ENCODE data around the gene MACROD2. TPM values are rescaled to one million over a fixed set of nuclear protein-coding genes. Genes with fewer than 3 reads are reported as not detected.

Gene MACROD2
- polyA plus RNA-seq, 1 donor, result 5.4 TPM

DNA sequence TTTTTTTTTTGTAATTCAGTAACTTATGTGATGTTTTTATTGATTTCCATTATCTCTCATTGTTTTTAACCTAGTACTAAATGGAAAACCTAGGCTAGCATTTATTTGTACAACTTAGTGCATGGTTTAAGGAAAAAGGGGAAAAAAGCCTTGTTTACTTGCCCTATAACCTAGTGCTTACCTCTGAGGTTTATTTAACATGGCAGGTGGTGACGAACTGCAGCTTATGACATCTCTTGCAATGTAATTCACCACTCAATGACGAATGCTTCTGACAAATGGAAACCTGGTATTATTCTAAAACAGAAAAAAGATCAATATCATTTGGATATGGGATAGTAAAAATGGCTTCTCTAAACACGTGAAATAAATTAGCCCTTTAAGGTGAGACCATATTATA, 960.7 kb downstream of the MACROD2 start:
- no peak for DNase-seq
- no peaks in the 10 kb centered on the region for H3K9me3 ChIP-seq (ENCODE audit: control insufficient read depth, low read depth, low read length)
- no peaks in the 10 kb centered on the region for H3K27me3 ChIP-seq (ENCODE audit: control insufficient read depth, insufficient read depth, low read length)
- no peak overlapping the region for H3K27ac ChIP-seq (ENCODE audit: low read length)
- H3K36me3 ChIP-seq (ENCODE audit: control insufficient read depth, insufficient read depth, low read length), result no peaks in the 10 kb centered on the region
- no peaks in the 10 kb centered on the region for H3K4me1 ChIP-seq (ENCODE audit: control insufficient read depth, insufficient read depth, low read length)
- WGBS (ENCODE audit: insufficient coverage, low lambda C conversion rate), result 75% methylated on average over 3 of the region's 3 CpGs
- no peak overlapping the region for H3K4me3 ChIP-seq (ENCODE audit: low read length)

- no peak overlapping the region for H3K4me3 ChIP-seq (ENCODE audit: low read length)
- no peaks in the 10 kb centered on the region for H3K4me1 ChIP-seq (ENCODE audit: control insufficient read depth, insufficient read depth, low read length)
- H3K36me3 ChIP-seq (ENCODE audit: control insufficient read depth, insufficient read depth, low read length), result no peaks in the 10 kb centered on the region
- 86% methylated on average over 3 of the region's 5 CpGs for WGBS (ENCODE audit: insufficient coverage, low lambda C conversion rate)
- H3K27me3 ChIP-seq (ENCODE audit: control insufficient read depth, insufficient read depth, low read length), result no peaks in the 10 kb centered on the region
- no peak for DNase-seq
- H3K27ac ChIP-seq (ENCODE audit: low read length), result no peak overlapping the region
- H3K9me3 ChIP-seq (ENCODE audit: control insufficient read depth, low read depth, low read length), result no peaks in the 10 kb centered on the region
Observed at GRCh38 chr20:14956538-14956937, 961.2 kb downstream of the MACROD2 start.

DNA sequence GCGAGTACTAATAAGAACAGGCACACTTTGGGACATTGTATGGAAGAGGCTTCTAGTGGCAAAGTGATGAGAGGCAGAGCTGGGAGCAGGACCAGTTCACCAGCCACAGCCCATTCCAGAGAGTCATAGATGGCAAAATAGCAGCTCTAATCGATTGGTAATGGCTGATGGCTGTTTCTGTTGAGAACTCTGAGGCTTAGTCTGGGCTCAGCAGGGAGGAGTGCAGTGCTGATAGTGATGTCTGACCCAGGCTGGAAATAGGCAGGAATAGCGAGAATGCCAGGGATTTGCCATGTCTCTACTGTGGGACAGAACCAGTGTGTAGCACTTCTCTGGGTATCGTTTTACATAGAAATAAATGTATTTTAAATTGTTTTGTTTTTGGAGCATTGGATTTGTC, 962.1 kb downstream of the MACROD2 start:
- H3K4me3 ChIP-seq (ENCODE audit: low read length), result no peak overlapping the region
- WGBS (ENCODE audit: insufficient coverage, low lambda C conversion rate), result no CpG with 5 or more reads among the region's 4 CpGs

DNA sequence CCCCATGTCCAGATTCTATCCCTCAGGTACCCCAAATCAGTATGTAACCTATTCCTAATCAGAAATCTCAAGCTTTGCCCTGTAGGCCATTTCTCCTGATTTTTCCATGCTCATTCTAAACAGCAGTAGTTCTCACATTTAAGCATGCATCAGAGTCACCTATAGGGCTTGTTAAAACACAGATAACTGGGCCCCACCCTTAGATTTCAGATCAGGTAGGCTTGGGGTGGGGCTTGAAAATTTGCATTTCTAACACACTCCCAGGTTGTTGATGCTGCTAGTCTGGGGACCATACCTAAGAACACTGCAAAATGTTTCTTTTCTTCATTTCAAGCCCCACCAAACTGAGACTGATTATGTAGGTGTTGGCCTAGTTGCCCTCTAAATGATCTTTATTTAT, 963.3 kb downstream of the MACROD2 start:
- Histone ChIP-seq H3K4me3 (ENCODE audit: low read length) (no peak overlapping the region), H3K27ac (ENCODE audit: low read length) (no peak overlapping the region), H3K9me3 (ENCODE audit: control insufficient read depth, low read depth, low read length) (no peaks in the 10 kb centered on the region), H3K36me3 (ENCODE audit: control insufficient read depth, insufficient read depth, low read length) (no peaks in the 10 kb centered on the region), H3K27me3 (ENCODE audit: control insufficient read depth, insufficient read depth, low read length) (no peaks in the 10 kb centered on the region), H3K4me1 (ENCODE audit: control insufficient read depth, insufficient read depth, low read length) (no peaks in the 10 kb centered on the region)
- no peak for DNase-seq

More for the DNA sequence above, 962.1 kb downstream of the MACROD2 start:
- Histone ChIP-seq H3K27me3 (ENCODE audit: control insufficient read depth, insufficient read depth, low read length) (no peaks in the 10 kb centered on the region), H3K36me3 (ENCODE audit: control insufficient read depth, insufficient read depth, low read length) (no peaks in the 10 kb centered on the region), H3K4me1 (ENCODE audit: control insufficient read depth, insufficient read depth, low read length) (no peaks in the 10 kb centered on the region), H3K9me3 (ENCODE audit: control insufficient read depth, low read depth, low read length) (no peaks in the 10 kb centered on the region), H3K27ac (ENCODE audit: low read length) (no peak overlapping the region)
- no peak for DNase-seq

GRCh38 chr20:14959506-14960475, 964.5 kb downstream of the MACROD2 start:
- Histone ChIP-seq H3K36me3 (ENCODE audit: control insufficient read depth, insufficient read depth, low read length) (no peaks in the 10 kb centered on the region), H3K4me1 (ENCODE audit: control insufficient read depth, insufficient read depth, low read length) (no peaks in the 10 kb centered on the region), H3K27me3 (ENCODE audit: control insufficient read depth, insufficient read depth, low read length) (no peaks in the 10 kb centered on the region), H3K4me3 (ENCODE audit: low read length) (no peak overlapping the region), H3K27ac (ENCODE audit: low read length) (no peak overlapping the region), H3K9me3 (ENCODE audit: control insufficient read depth, low read depth, low read length) (no peaks in the 10 kb centered on the region)
- WGBS (ENCODE audit: insufficient coverage, low lambda C conversion rate), result no CpG with 5 or more reads among the region's 7 CpGs
- DNase-seq, result no peak

GRCh38 chr20:14960831-14961230, 965.5 kb downstream of the MACROD2 start:
- no peak for DNase-seq
- WGBS (ENCODE audit: insufficient coverage, low lambda C conversion rate), result no CpG with 5 or more reads among the region's 3 CpGs

GRCh38 chr20:14963262-14963663, 967.9 kb downstream of the MACROD2 start:
- H3K36me3 ChIP-seq (ENCODE audit: control insufficient read depth, insufficient read depth, low read length), result no peaks in the 10 kb centered on the region
- H3K4me1 ChIP-seq (ENCODE audit: control insufficient read depth, insufficient read depth, low read length), result no peaks in the 10 kb centered on the region
- no peak for DNase-seq
- no peaks in the 10 kb centered on the region for H3K9me3 ChIP-seq (ENCODE audit: control insufficient read depth, low read depth, low read length)
- no peaks in the 10 kb centered on the region for H3K27me3 ChIP-seq (ENCODE audit: control insufficient read depth, insufficient read depth, low read length)
- no peak overlapping the region for H3K4me3 ChIP-seq (ENCODE audit: low read length)
- 0% methylated on average over 1 of the region's 3 CpGs for WGBS (ENCODE audit: insufficient coverage, low lambda C conversion rate)
- H3K27ac ChIP-seq (ENCODE audit: low read length), result no peak overlapping the region

More at GRCh38 chr20:14960831-14961230, 965.5 kb downstream of the MACROD2 start:
- no peaks in the 10 kb centered on the region for H3K9me3 ChIP-seq (ENCODE audit: control insufficient read depth, low read depth, low read length)
- no peaks in the 10 kb centered on the region for H3K27me3 ChIP-seq (ENCODE audit: control insufficient read depth, insufficient read depth, low read length)
- no peaks in the 10 kb centered on the region for H3K4me1 ChIP-seq (ENCODE audit: control insufficient read depth, insufficient read depth, low read length)
- H3K27ac ChIP-seq (ENCODE audit: low read length), result no peak overlapping the region
- no peak overlapping the region for H3K4me3 ChIP-seq (ENCODE audit: low read length)
- H3K36me3 ChIP-seq (ENCODE audit: control insufficient read depth, insufficient read depth, low read length), result no peaks in the 10 kb centered on the region

- no CpG with 5 or more reads among the region's 3 CpGs for WGBS (ENCODE audit: insufficient coverage, low lambda C conversion rate)
- H3K27ac ChIP-seq (ENCODE audit: low read length), result no peak overlapping the region
- no peak for DNase-seq
- no peaks in the 10 kb centered on the region for H3K9me3 ChIP-seq (ENCODE audit: control insufficient read depth, low read depth, low read length)
- H3K4me1 ChIP-seq (ENCODE audit: control insufficient read depth, insufficient read depth, low read length), result no peaks in the 10 kb centered on the region
- H3K4me3 ChIP-seq (ENCODE audit: low read length), result no peak overlapping the region
- H3K27me3 ChIP-seq (ENCODE audit: control insufficient read depth, insufficient read depth, low read length), result no peaks in the 10 kb centered on the region
- no peaks in the 10 kb centered on the region for H3K36me3 ChIP-seq (ENCODE audit: control insufficient read depth, insufficient read depth, low read length)
Observed at GRCh38 chr20:14966203-14966602, 970.9 kb downstream of the MACROD2 start.

DNA sequence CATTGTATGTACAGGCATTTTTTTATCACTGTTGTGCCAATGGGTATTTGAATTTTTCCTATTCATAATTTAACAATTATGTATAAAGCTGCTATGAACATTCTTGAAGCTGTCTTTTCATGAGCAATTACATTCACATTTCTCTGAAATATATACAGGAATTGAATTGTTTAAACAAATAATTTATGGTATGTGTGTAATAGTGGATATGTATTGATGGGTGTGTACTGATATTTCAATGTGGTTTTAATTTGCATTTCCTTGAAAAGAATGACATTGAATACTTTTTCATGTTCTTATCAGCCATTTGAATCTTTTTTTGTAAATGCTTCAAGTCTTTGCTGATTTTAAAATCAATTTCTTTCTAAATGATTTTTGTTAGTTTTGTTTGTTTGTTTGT, 971.5 kb downstream of the MACROD2 start:
- Histone ChIP-seq H3K27ac (ENCODE audit: low read length) (no peak overlapping the region), H3K27me3 (ENCODE audit: control insufficient read depth, insufficient read depth, low read length) (no peaks in the 10 kb centered on the region), H3K9me3 (ENCODE audit: control insufficient read depth, low read depth, low read length) (no peaks in the 10 kb centered on the region), H3K4me3 (ENCODE audit: low read length) (no peak overlapping the region), H3K4me1 (ENCODE audit: control insufficient read depth, insufficient read depth, low read length) (no peaks in the 10 kb centered on the region), H3K36me3 (ENCODE audit: control insufficient read depth, insufficient read depth, low read length) (no peaks in the 10 kb centered on the region)
- DNase-seq, result no peak

DNA sequence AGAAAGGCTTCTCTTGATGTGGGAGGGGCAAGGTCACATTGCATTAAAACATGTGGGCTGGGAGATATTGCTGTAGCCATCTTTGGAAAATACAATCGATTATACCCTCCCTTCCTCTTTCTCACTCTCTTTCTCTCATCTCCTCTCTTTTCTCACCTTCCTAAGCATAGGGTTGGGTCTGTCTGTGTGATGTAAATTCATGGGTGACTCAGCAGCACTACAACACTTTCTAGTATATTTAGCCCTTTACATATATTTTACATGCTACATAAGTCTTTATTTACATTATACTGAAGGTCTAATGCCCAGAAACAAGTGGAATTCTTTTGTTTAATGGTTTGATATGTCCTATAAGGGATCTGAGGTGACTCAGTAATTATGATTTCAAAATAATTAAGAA, 976.9 kb downstream of the MACROD2 start:
- Histone ChIP-seq H3K27me3 (ENCODE audit: control insufficient read depth, insufficient read depth, low read length) (no peaks in the 10 kb centered on the region), H3K4me1 (ENCODE audit: control insufficient read depth, insufficient read depth, low read length) (no peaks in the 10 kb centered on the region), H3K27ac (ENCODE audit: low read length) (no peak overlapping the region), H3K9me3 (ENCODE audit: control insufficient read depth, low read depth, low read length) (no peaks in the 10 kb centered on the region), H3K36me3 (ENCODE audit: control insufficient read depth, insufficient read depth, low read length) (no peaks in the 10 kb centered on the region), H3K4me3 (ENCODE audit: low read length) (no peak overlapping the region)
- WGBS (ENCODE audit: insufficient coverage, low lambda C conversion rate), result no CpG with 5 or more reads among the region's 1 CpG
- DNase-seq, result no peak

DNA sequence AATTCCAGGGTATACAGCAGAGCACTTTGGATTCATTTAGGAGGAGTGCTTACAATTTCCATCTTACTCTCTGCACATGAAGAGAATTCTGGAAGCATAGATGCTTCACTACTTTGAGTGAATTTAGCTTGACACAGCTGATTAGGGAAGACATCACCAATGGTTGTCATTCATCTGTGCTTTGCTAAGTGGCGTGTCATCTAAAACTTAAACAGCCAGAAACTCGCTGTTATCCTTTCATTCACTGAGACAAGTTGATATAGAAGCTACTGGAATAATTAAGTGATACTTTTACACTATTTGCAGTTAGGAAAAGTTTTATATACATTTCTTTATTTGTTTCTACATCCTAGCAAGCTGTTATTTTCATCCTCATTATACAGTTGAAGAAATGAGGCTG, 977.4 kb downstream of the MACROD2 start:
- H3K9me3 ChIP-seq (ENCODE audit: control insufficient read depth, low read depth, low read length), result no peaks in the 10 kb centered on the region
- no peak overlapping the region for H3K27ac ChIP-seq (ENCODE audit: low read length)
- H3K4me3 ChIP-seq (ENCODE audit: low read length), result no peak overlapping the region
- no peak for DNase-seq
- H3K27me3 ChIP-seq (ENCODE audit: control insufficient read depth, insufficient read depth, low read length), result no peaks in the 10 kb centered on the region
- WGBS (ENCODE audit: insufficient coverage, low lambda C conversion rate), result no CpG with 5 or more reads among the region's 2 CpGs
- H3K4me1 ChIP-seq (ENCODE audit: control insufficient read depth, insufficient read depth, low read length), result no peaks in the 10 kb centered on the region
- H3K36me3 ChIP-seq (ENCODE audit: control insufficient read depth, insufficient read depth, low read length), result no peaks in the 10 kb centered on the region
